ENCODE measurements around the gene NAPSA.
"Not testable (repeated sequence)": the region's sequence is repeated elsewhere in the genome, so short reads cannot be mapped to it uniquely, and the experiment has no call there.

GRCh38 chr19:50347089-50347581, 18.3 kb downstream of the NAPSA start:
- TF ChIP-seq POLR2A, POLR2AphosphoS5 (IDR thresholded peaks at IDR 0.05): not testable (repeated sequence)
- TF ChIP-seq, protein P1, sequence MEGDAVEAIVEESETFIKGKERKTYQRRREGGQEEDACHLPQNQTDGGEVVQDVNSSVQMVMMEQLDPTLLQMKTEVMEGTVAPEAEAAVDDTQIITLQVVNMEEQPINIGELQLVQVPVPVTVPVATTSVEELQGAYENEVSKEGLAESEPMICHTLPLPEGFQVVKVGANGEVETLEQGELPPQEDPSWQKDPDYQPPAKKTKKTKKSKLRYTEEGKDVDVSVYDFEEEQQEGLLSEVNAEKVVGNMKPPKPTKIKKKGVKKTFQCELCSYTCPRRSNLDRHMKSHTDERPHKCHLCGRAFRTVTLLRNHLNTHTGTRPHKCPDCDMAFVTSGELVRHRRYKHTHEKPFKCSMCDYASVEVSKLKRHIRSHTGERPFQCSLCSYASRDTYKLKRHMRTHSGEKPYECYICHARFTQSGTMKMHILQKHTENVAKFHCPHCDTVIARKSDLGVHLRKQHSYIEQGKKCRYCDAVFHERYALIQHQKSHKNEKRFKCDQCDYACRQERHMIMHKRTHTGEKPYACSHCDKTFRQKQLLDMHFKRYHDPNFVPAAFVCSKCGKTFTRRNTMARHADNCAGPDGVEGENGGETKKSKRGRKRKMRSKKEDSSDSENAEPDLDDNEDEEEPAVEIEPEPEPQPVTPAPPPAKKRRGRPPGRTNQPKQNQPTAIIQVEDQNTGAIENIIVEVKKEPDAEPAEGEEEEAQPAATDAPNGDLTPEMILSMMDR (IDR thresholded peaks at IDR 0.05) = not testable (repeated sequence)

Data from prostate gland (tissue), 2 donors.